SK-N-SH (cell line): ENCODE data around the gene FMNL1. TPM values are rescaled to one million over a fixed set of nuclear protein-coding genes. Genes with fewer than 3 reads are reported as not detected.

Experiments
- CTCF ChIA-PET: fragments of 300-600, 350-600 bp; formaldehyde crosslinking; extraction: SDS; loops from one replicate; lab custom pipeline; 2021; lab: Yijun Ruan, JAX
- POLR2A ChIA-PET: fragments of 350-600 bp; sonication (Branson Sonifier 250); formaldehyde crosslinking; extraction: SDS; loops from one replicate; lab custom pipeline; 2020; ENCODE audit warnings: antibody characterized with exemption, inconsistent platforms; lab: Yijun Ruan, JAX
- DNase-seq: peaks from one replicate; pipeline ENCODE4 v3.0.0; 2012
- H2AFZ ChIP-seq: fragments of 200-600 bp; sonication (generic); 2 replicates; pipeline ENCODE4 v1.8.1; 2016; ENCODE audit warnings: antibody characterized with exemption, mild to moderate bottlenecking, low read depth
- H3F3A ChIP-seq: fragments of 200-600 bp; sonication (generic); replicated peaks from 2 replicates; pipeline ENCODE3; 2016; ENCODE audit warnings: antibody characterized with exemption, mild to moderate bottlenecking; ENCODE audit not compliant: insufficient read depth
- H3K27ac ChIP-seq, 2 experiments: fragments of 200-500 bp in 1 of 2; fragments of 200-600 bp in 1 of 2; sonication (Bioruptor generic) in 1 of 2; sonication (generic), shearing (Covaris generic) in 1 of 2; 2 replicates each; pipeline versions ENCODE4 v1.5.1 to v1.6.1; 2014 to 2016; ENCODE audit warnings: low read depth in 2 of 2, inconsistent platforms in 1 of 2, low read length in 1 of 2, mild to moderate bottlenecking in 1 of 2, mixed read lengths in 1 of 2
- H3K27me3 ChIP-seq: fragments of 200-600 bp; sonication (generic), shearing (Covaris generic); 2 replicates; pipeline ENCODE4 v1.6.1; 2016; ENCODE audit warnings: mixed run types; ENCODE audit not compliant: insufficient read depth
- H3K36me3 ChIP-seq, 2 experiments: fragments of 200-500 bp in 1 of 2; fragments of 200-600 bp in 1 of 2; sonication (Bioruptor generic) in 1 of 2; sonication (generic) in 1 of 2; replicated peaks in 1 of 2; 2 replicates each; pipeline versions ENCODE3 to v1.5.1; 2014 to 2016; ENCODE audit warnings: low read length in 1 of 2, mild to moderate bottlenecking in 1 of 2; ENCODE audit not compliant: insufficient read depth in 2 of 2, control insufficient read depth in 1 of 2
- H3K4me1 ChIP-seq, 2 experiments: fragments of 200-500 bp in 1 of 2; fragments of 200-600 bp in 1 of 2; sonication (Bioruptor generic) in 1 of 2; sonication (generic), shearing (Covaris generic) in 1 of 2; 2 replicates each; pipeline versions ENCODE4 v1.5.1 to v1.6.1; 2014 to 2016; ENCODE audit warnings: low read depth in 1 of 2, low read length in 1 of 2, mixed run types in 1 of 2; ENCODE audit not compliant: insufficient read depth in 2 of 2, control insufficient read depth in 1 of 2
- H3K4me2 ChIP-seq: fragments of 200-600 bp; sonication (generic), shearing (Covaris generic); 2 replicates; pipeline ENCODE4 v1.6.1; 2017; ENCODE audit warnings: mixed run types
- H3K4me3 ChIP-seq, 2 experiments: fragments of 200-500 bp in 1 of 2; fragments of 200-600 bp in 1 of 2; sonication (Bioruptor generic) in 1 of 2; sonication (generic), shearing (Covaris generic) in 1 of 2; 2 replicates each; pipeline versions ENCODE4 v1.5.1 to v1.8.1; 2014 to 2016; ENCODE audit warnings: low read depth in 2 of 2, inconsistent platforms in 1 of 2, low read length in 1 of 2, mild to moderate bottlenecking in 1 of 2, mixed read lengths in 1 of 2, moderate library complexity in 1 of 2
- H3K79me2 ChIP-seq: fragments of 200-600 bp; sonication (generic); 2 replicates; pipeline ENCODE4 v1.8.1; 2017; ENCODE audit warnings: mild to moderate bottlenecking; ENCODE audit not compliant: insufficient read depth
- H3K9ac ChIP-seq: fragments of 200-600 bp; sonication (generic); 2 replicates; pipeline ENCODE4 v1.6.1; 2017; ENCODE audit warnings: mixed run types
- H3K9me2 ChIP-seq: fragments of 200-600 bp; sonication (generic); 2 replicates; pipeline ENCODE4 v1.6.1; 2017; ENCODE audit warnings: mixed run types
- H3K9me3 ChIP-seq: fragments of 200-600 bp; sonication (generic); 2 replicates; pipeline ENCODE4 v1.6.1; 2017; ENCODE audit warnings: mixed run types, mild to moderate bottlenecking, moderate library complexity
- H4K20me1 ChIP-seq: fragments of 200-600 bp; sonication (generic); 2 replicates; pipeline ENCODE4 v1.6.1; 2017; ENCODE audit warnings: mild to moderate bottlenecking, mixed run types; ENCODE audit not compliant: insufficient read depth
- CHD2 ChIP-seq: fragments of 150-350 bp; IDR thresholded peaks from 2 replicates; pipeline ENCODE4 v1.6.1; 2018; ENCODE audit warnings: low read length; ENCODE audit not compliant: partially characterized antibody
- CTCF ChIP-seq: fragments of 200-600 bp; sonication (generic); IDR thresholded peaks from 2 replicates; pipeline ENCODE4 v1.6.1; 2017; ENCODE audit warnings: antibody characterized with exemption, mild to moderate bottlenecking, moderate library complexity
- ELF1 ChIP-seq: IDR thresholded peaks from 2 replicates; pipeline ENCODE4 v1.4.0; 2012
- EP300 ChIP-seq, 2 experiments: IDR thresholded peaks; 2 replicates each; pipeline versions ENCODE4 v1.4.0 to v1.6.1; 2012; ENCODE audit warnings: borderline replicate concordance in 1 of 2, low read depth in 1 of 2, low read length in 1 of 2
- EZH2phosphoT487 ChIP-seq: fragments of 200-600 bp; sonication (generic); IDR thresholded peaks from 2 replicates; pipeline ENCODE4 v1.6.1; 2017; ENCODE audit warnings: low read depth, mixed run types, mild to moderate bottlenecking, antibody characterized with exemption, moderate library complexity, borderline replicate concordance
- FOSL2 ChIP-seq: IDR thresholded peaks from 2 replicates; pipeline ENCODE4 v1.4.0; 2012; ENCODE audit warnings: low read depth, mild to moderate bottlenecking, moderate library complexity, borderline replicate concordance
- FOXJ3 ChIP-seq: sonication (generic); formaldehyde crosslinking; IDR thresholded peaks from 2 replicates; pipeline ENCODE4 v1.5.1; 2020; ENCODE audit warnings: mild to moderate bottlenecking, missing genetic modification reagents
- FOXM1 ChIP-seq: IDR thresholded peaks from 2 replicates; pipeline ENCODE4 v1.4.0; 2012; ENCODE audit warnings: low read depth, mild to moderate bottlenecking
- GABPA ChIP-seq: IDR thresholded peaks from 2 replicates; pipeline ENCODE4 v1.4.0; 2012; ENCODE audit warnings: low read depth, mild to moderate bottlenecking
- GATA2 ChIP-seq: sonication (generic); formaldehyde crosslinking; IDR thresholded peaks from 2 replicates; pipeline ENCODE4 v1.5.0; 2020; ENCODE audit warnings: mild to moderate bottlenecking, missing genetic modification reagents
- IRF3 ChIP-seq: fragments of 150-350 bp; IDR thresholded peaks from 2 replicates; pipeline ENCODE4 v1.6.1; 2016; ENCODE audit warnings: mild to moderate bottlenecking, low read depth, low read length
- JUND ChIP-seq: IDR thresholded peaks from 2 replicates; pipeline ENCODE4 v1.4.0; 2012
- MAX ChIP-seq: IDR thresholded peaks from 2 replicates; pipeline ENCODE4 v1.4.0; 2012; ENCODE audit warnings: low read depth
- MXI1 ChIP-seq: IDR thresholded peaks from 2 replicates; pipeline ENCODE4 v1.6.1; 2012; ENCODE audit warnings: mild to moderate bottlenecking, low read depth, low read length, improper control_type of control experiment
- NFIC ChIP-seq: IDR thresholded peaks from 2 replicates; pipeline ENCODE4 v1.4.0; 2012; ENCODE audit warnings: borderline replicate concordance
- POLR2AphosphoS5 ChIP-seq: IDR thresholded peaks from 2 replicates; pipeline ENCODE4 v1.6.1; 2012; ENCODE audit warnings: low read depth, low read length
- RAD21 ChIP-seq: IDR thresholded peaks from 2 replicates; pipeline ENCODE4 v1.6.1; 2012; ENCODE audit warnings: mild to moderate bottlenecking, low read length
- RCOR1 ChIP-seq: fragments of 150-350 bp; IDR thresholded peaks from 2 replicates; pipeline ENCODE4 v1.6.1; 2017; ENCODE audit warnings: antibody characterized with exemption, low read length
- REST ChIP-seq: IDR thresholded peaks from 2 replicates; pipeline ENCODE4 v1.6.1; 2012; ENCODE audit warnings: mild to moderate bottlenecking, low read depth, low read length, moderate library complexity
- RFX5 ChIP-seq: IDR thresholded peaks from 2 replicates; pipeline ENCODE4 v1.6.1; 2012; ENCODE audit warnings: mild to moderate bottlenecking, improper control_type of control experiment, low read length
- SIN3A ChIP-seq: IDR thresholded peaks from 2 replicates; pipeline ENCODE4 v1.6.1; 2012; ENCODE audit warnings: low read depth, mild to moderate bottlenecking, low read length, moderate library complexity, borderline replicate concordance
- SMC3 ChIP-seq: IDR thresholded peaks from 2 replicates; pipeline ENCODE4 v1.6.1; 2012; ENCODE audit warnings: low read depth, low read length, improper control_type of control experiment
- TAF1 ChIP-seq: IDR thresholded peaks from 2 replicates; pipeline ENCODE4 v1.6.1; 2012; ENCODE audit warnings: low read depth, mild to moderate bottlenecking, low read length, moderate library complexity, borderline replicate concordance
- TCF12 ChIP-seq: IDR thresholded peaks from 2 replicates; pipeline ENCODE4 v1.4.0; 2012
- TEAD4 ChIP-seq: IDR thresholded peaks from 2 replicates; pipeline ENCODE4 v1.4.0; 2012; ENCODE audit warnings: mild to moderate bottlenecking, borderline replicate concordance; ENCODE audit not compliant: insufficient read depth
- USF1 ChIP-seq: IDR thresholded peaks from 2 replicates; pipeline ENCODE4 v1.4.0; 2012; ENCODE audit warnings: low read depth, borderline replicate concordance
- WGBS: methylation state at CpG from one replicate; pipeline ENCODE4 v1.1.6; 2017; ENCODE audit warnings: low lambda C conversion rate; 5-methylcytosine and 5-hydroxymethylcytosine counted together
- polyA plus RNA-seq, 3 experiments: library from polyadenylated mRNA; depleted of rRNA; stranded (reverse); fragments of >200 nt; gene quantifications; 2 replicates each; pipeline ENCODE4 v1.2.3, GENCODE V29; 2012

Gene FMNL1
- polyA plus RNA-seq, 1 of the 3 experiments (the other 2 are of a cell fraction): 2.8 TPM

GRCh38 chr17:45293413-45294211 is 71.9 kb downstream of the FMNL1 start:
- CTCF ChIA-PET: interaction anchor here (0.7 to 3.5 kb wide), 12 partner anchors 9 to 144 kb away, joined by 3 to 13 read pairs (median 4); no protein-coding TSS in a partner anchor
- Histone ChIP-seq H3K4me2 (peak overlapping the region; percentile 55), H3K4me3 (peak overlapping the region in 1 of 2 experiments; percentile 0; a peak in 1 of 4 replicates), H3K9ac (peak overlapping the region; percentile 48; the same call in 1 of the 2 replicates), H3K27me3 (no peaks in the 10 kb centered on the region), H3K4me1 (peaks cover 57 to 78% of the 10 kb centered on the region in 2 experiments), H3K36me3 (peaks cover 18 to 38% of the 10 kb centered on the region in 2 experiments), H3F3A (peaks cover 48% of the 10 kb centered on the region), H4K20me1 (peaks cover 64% of the 10 kb centered on the region), H3K27ac (peak overlapping the region; percentile 94 to 95), H3K9me2 (no peaks in the 10 kb centered on the region), H2AFZ (no peak overlapping the region), H3K79me2 (peaks cover 86% of the 10 kb centered on the region), H3K9me3 (no peaks in the 10 kb centered on the region)
- no peak for DNase-seq
- WGBS: 26% methylated on average over 8 of the region's 10 CpGs
- POLR2A ChIA-PET: interaction anchor here (1.0 to 1.5 kb wide), 2 partner anchors 24 to 52 kb away, joined by 3 to 5 read pairs; partner anchors contain the start of gene MAP3K14
- peak; percentile 71; the same call in 1 of the 2 replicates for TF ChIP-seq FOXM1
- no peak for TF ChIP-seq RCOR1
- no peak for TF ChIP-seq GABPA
- no peak for TF ChIP-seq EZH2phosphoT487
- peak; percentile 15; the same call in 1 of the 2 replicates for TF ChIP-seq TAF1
- 0 out of 2 replicates have a peak, but pooled peaks have one; percentile 3 for TF ChIP-seq SMC3
- peak; percentile 36 for TF ChIP-seq CTCF
- peak; percentile 89 for TF ChIP-seq NFIC
- peak; percentile 64; the same call in 1 of the 2 replicates for TF ChIP-seq POLR2AphosphoS5
- TF ChIP-seq FOXJ3: no peak
- TF ChIP-seq IRF3: no peak
- TF ChIP-seq EP300 (IDR thresholded peaks at IDR 0.05; ENCODE audit: borderline replicate concordance in 1 of 2, low read depth in 1 of 2, low read length in 1 of 2): peak in 1 of 2 experiments; percentile 89; a peak in 2 of 4 replicates
- TF ChIP-seq FOSL2: peak; percentile 96
- no peak for TF ChIP-seq ELF1
- TF ChIP-seq TEAD4: peak; percentile 60; the same call in 1 of the 2 replicates
- no peak for TF ChIP-seq RFX5
- TF ChIP-seq CHD2: no peak
- no peak for TF ChIP-seq MXI1
- TF ChIP-seq TCF12: peak; percentile 94
- no peak for TF ChIP-seq USF1
- peak; percentile 92 for TF ChIP-seq SIN3A
- peak; percentile 96 for TF ChIP-seq JUND
- no peak for TF ChIP-seq GATA2 (CRISPR knock-in tag)
- peak; percentile 76; the same call in 1 of the 2 replicates for TF ChIP-seq REST
- TF ChIP-seq RAD21: no peak
- TF ChIP-seq MAX: peak; percentile 82
